A673 (cell line): Measurements from ENCODE around the gene ZFAND2B. TPM values are rescaled to one million over a fixed set of nuclear protein-coding genes. Genes with fewer than 3 reads are reported as not detected.
"Not testable (repeated sequence)": the region's sequence is repeated elsewhere in the genome, so short reads cannot be mapped to it uniquely, and the experiment has no call there.

Experiments
- BruUV-seq: library from RNA; stranded (reverse); fragments of 400-500 nt; replicated peaks from 2 replicates; lab custom pipeline; 2021; lab: Mats Ljungman, UMichigan
- CTCF ChIA-PET: fragments of 300-600 bp; sonication (Branson Sonifier 250); formaldehyde crosslinking; loops from one replicate; lab custom pipeline; 2022; ENCODE audit warnings: antibody characterized with exemption; lab: Charles Lee
- POLR2A ChIA-PET: fragments of 300-600 bp; sonication (Branson Sonifier 250); formaldehyde crosslinking; loops from one replicate; lab custom pipeline; 2022; ENCODE audit warnings: antibody characterized with exemption; ENCODE audit not compliant: low non-redundant PET; lab: Charles Lee
- DNase-seq: peaks from one replicate; pipeline ENCODE4 v3.0.0-alpha.2; 2015; ENCODE audit warnings: low spot score
- H3K27ac ChIP-seq: fragments of 200-600 bp; sonication (generic); 2 replicates; pipeline ENCODE4 v1.5.1; 2016; ENCODE audit warnings: mixed run types, low read depth, mild to moderate bottlenecking, mixed read lengths, antibody characterized with exemption, low read length; ENCODE audit not compliant: poor library complexity, severe bottlenecking
- H3K27me3 ChIP-seq: fragments of 200-600 bp; sonication (generic); replicated peaks from 2 replicates; pipeline ENCODE4 v1.6.1; 2017; ENCODE audit warnings: mixed run types, low read depth, mild to moderate bottlenecking, mixed read lengths, antibody characterized with exemption, low read length; ENCODE audit not compliant: insufficient read depth, poor library complexity
- H3K36me3 ChIP-seq: fragments of 200-600 bp; sonication (generic); 2 replicates; pipeline ENCODE4 v1.6.1; 2016; ENCODE audit warnings: mixed run types, mild to moderate bottlenecking, mixed read lengths, antibody characterized with exemption, low read length; ENCODE audit not compliant: insufficient read depth, poor library complexity, severe bottlenecking
- H3K4me1 ChIP-seq: fragments of 200-600 bp; sonication (generic); 2 replicates; pipeline ENCODE4 v1.6.1; 2017; ENCODE audit warnings: mixed run types, mild to moderate bottlenecking, mixed read lengths, antibody characterized with exemption, low read length; ENCODE audit not compliant: insufficient read depth, poor library complexity, severe bottlenecking
- H3K4me3 ChIP-seq: fragments of 200-600 bp; sonication (generic); 2 replicates; pipeline ENCODE4 v1.5.1; 2016; ENCODE audit warnings: low read depth, mixed run types, mild to moderate bottlenecking, mixed read lengths, low read length; ENCODE audit not compliant: poor library complexity, severe bottlenecking
- H3K9me3 ChIP-seq: fragments of 200-600 bp; sonication (generic); 2 replicates; pipeline ENCODE4 v1.6.1; 2016; ENCODE audit warnings: mixed run types, low read depth, mild to moderate bottlenecking, mixed read lengths, antibody characterized with exemption, low read length; ENCODE audit not compliant: poor library complexity, severe bottlenecking
- EZH2 ChIP-seq: fragments of 200-600 bp; sonication (generic); IDR thresholded peaks from 2 replicates; pipeline ENCODE4 v1.6.1; 2017; ENCODE audit warnings: borderline replicate concordance, low read depth, mild to moderate bottlenecking, mixed read lengths, antibody characterized with exemption, low read length; ENCODE audit not compliant: poor library complexity, severe bottlenecking
- intact Hi-C: fragments of 100-400 bp; cut with micrococcal nuclease; formaldehyde crosslinking; loops from one replicate; pipeline ENCODE4 v1.10.0; 2022; ENCODE audit not compliant: unreplicated experiment
- total RNA-seq: library from RNA; stranded (reverse); gene quantifications from 2 replicates; pipeline ENCODE4 v1.2.3, GENCODE V29; 2021
- TF ChIP-seq, protein P1 (sequence below): fragments of 300-800, 200-600 bp; sonication (generic); conservative IDR thresholded peaks from 2 replicates; pipeline ENCODE4 v1.5.1; 2017; ENCODE audit warnings: low read depth, mild to moderate bottlenecking, antibody characterized with exemption, low read length, moderate library complexity, mixed read lengths

Gene ZFAND2B
- total RNA-seq, 1 experiment from 2014 or later = 20.0 TPM

DNA sequence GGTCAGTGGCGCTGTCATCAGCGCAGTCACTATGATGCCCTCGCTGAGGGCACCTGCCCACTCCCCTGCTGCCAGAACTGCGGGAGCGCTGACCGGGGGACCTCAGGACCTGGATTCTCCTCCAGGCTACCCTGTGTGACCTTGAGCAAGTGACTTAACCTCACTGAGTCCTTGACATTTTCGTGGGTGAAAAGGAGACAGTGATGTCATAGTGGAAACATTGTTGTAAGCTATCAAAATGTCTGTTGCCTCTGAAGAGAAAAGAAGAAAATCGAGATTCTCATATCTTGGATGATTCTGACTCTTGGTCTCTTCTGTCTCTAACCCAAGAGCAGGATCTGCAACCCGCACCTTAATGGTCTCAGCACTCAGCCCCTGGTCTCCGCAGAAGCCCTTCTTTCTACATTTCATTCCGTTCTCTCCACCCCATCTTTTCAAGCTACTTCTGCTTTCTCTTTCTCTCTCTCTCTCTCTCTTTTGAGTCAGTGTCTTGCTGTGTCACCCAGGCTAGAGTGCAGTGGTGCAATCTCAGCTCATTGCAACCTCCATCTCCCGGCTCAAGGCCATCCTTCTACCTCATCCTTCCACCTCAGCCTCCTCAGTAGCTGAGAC, 48.1 kb downstream of the ZFAND2B start:
- peaks cover 26% of the 10 kb centered on the region for H3K4me1 ChIP-seq
- no TSS peak for BruUV-seq
- peak; percentile 59 for TF ChIP-seq EZH2
- TF ChIP-seq, protein P1, sequence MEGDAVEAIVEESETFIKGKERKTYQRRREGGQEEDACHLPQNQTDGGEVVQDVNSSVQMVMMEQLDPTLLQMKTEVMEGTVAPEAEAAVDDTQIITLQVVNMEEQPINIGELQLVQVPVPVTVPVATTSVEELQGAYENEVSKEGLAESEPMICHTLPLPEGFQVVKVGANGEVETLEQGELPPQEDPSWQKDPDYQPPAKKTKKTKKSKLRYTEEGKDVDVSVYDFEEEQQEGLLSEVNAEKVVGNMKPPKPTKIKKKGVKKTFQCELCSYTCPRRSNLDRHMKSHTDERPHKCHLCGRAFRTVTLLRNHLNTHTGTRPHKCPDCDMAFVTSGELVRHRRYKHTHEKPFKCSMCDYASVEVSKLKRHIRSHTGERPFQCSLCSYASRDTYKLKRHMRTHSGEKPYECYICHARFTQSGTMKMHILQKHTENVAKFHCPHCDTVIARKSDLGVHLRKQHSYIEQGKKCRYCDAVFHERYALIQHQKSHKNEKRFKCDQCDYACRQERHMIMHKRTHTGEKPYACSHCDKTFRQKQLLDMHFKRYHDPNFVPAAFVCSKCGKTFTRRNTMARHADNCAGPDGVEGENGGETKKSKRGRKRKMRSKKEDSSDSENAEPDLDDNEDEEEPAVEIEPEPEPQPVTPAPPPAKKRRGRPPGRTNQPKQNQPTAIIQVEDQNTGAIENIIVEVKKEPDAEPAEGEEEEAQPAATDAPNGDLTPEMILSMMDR = no peak
- no peak for DNase-seq
- H3K9me3 ChIP-seq = no peaks in the 10 kb centered on the region
- ChIA-PET CTCF (no interaction called here), POLR2A (no interaction called here)
- intact Hi-C loops = no loop called here
- peak overlapping the region; percentile 71 for H3K4me3 ChIP-seq
- H3K27ac ChIP-seq = no peak overlapping the region
- H3K36me3 ChIP-seq = peaks cover 5% of the 10 kb centered on the region
- peaks cover 22% of the 10 kb centered on the region for H3K27me3 ChIP-seq

DNA sequence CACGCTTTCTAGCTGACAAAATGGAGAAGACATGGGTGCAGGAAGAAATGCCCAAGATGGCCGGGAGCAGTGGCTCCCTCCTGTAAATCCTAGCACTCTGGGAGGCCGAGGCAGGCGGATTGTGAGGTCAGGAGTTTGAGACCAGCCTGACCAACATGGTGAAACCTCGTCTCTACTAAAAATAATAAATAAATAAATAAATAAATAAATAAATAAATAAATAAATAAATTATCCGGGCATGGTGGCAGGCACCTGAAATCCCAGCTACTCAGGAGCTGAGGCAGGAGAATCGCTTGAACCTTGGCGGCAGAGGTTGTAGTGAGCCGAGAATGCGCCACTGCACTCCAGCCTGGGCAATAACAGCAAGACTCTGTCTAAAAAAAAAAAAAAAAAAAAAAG, 52.4 kb downstream of the ZFAND2B start:
- CTCF ChIA-PET = interaction anchor here (0.6 to 0.9 kb wide), 2 partner anchors 9 to 99 kb away, joined by 3 to 4 read pairs; partner anchors contain the start of gene NHEJ1
- H3K4me3 ChIP-seq, POLR2A ChIA-PET, intact Hi-C loops, DNase-seq, H3K9me3 ChIP-seq, H3K4me1 ChIP-seq, BruUV-seq, H3K36me3 ChIP-seq, H3K27ac ChIP-seq: not testable (repeated sequence)
- peaks cover 22% of the 10 kb centered on the region for H3K27me3 ChIP-seq

Other genes starting within 250 kb of the ZFAND2B start
- 0.37 and 0.44 TPM in 2 replicates for gene CDK5R2, start 247.1 kb upstream of the ZFAND2B start, total RNA-seq
- 8.0 and 12.6 TPM in 2 replicates for gene FEV, start 221.6 kb upstream of the ZFAND2B start, total RNA-seq
- gene CRYBA2, start 213.4 kb upstream of the ZFAND2B start, total RNA-seq = 1.1 and 1.3 TPM in 2 replicates
- gene CFAP65, start 165.3 kb upstream of the ZFAND2B start, total RNA-seq = 0.13 and 0.83 TPM in 2 replicates
- 0.15 TPM in 2 replicates for gene IHH, start 145.9 kb upstream of the ZFAND2B start, total RNA-seq
- 16.6 and 18.0 TPM in 2 replicates for gene NHEJ1, start 46.0 kb upstream of the ZFAND2B start, total RNA-seq
- gene SLC23A3, start 36.8 kb upstream of the ZFAND2B start, total RNA-seq = 1.9 and 2.2 TPM in 2 replicates
- 38.0 and 40.3 TPM in 2 replicates for gene CNPPD1, start 29.9 kb upstream of the ZFAND2B start, total RNA-seq
- 53.1 and 59.0 TPM in 2 replicates for gene RETREG2, start 28.5 kb upstream of the ZFAND2B start, total RNA-seq
- 87.7 and 101 TPM in 2 replicates for gene ABCB6, start 12.2 kb downstream of the ZFAND2B start, total RNA-seq
- gene ATG9A, start 22.9 kb downstream of the ZFAND2B start, total RNA-seq = 50.0 and 55.6 TPM in 2 replicates
- gene ANKZF1, start 23.0 kb downstream of the ZFAND2B start, total RNA-seq = 30.6 and 39.1 TPM in 2 replicates
- 6.9 and 8.4 TPM in 2 replicates for gene GLB1L, start 38.7 kb downstream of the ZFAND2B start, total RNA-seq
- gene STK16, start 38.7 kb downstream of the ZFAND2B start, total RNA-seq = 22.0 and 27.6 TPM in 2 replicates
- not detected in 2 replicates for gene TUBA4B, start 46.5 kb downstream of the ZFAND2B start, total RNA-seq
- 62.9 and 68.0 TPM in 2 replicates for gene TUBA4A, start 47.1 kb downstream of the ZFAND2B start, total RNA-seq
- gene DNAJB2, start 72.6 kb downstream of the ZFAND2B start, total RNA-seq = 24.4 and 24.6 TPM in 2 replicates
- gene PTPRN, start 102.6 kb downstream of the ZFAND2B start, total RNA-seq = 0.30 TPM in 1 of 2 replicates, not detected in the other
- gene RESP18, start 126.0 kb downstream of the ZFAND2B start, total RNA-seq = not detected in 2 replicates
- gene DNPEP, start 181.1 kb downstream of the ZFAND2B start, total RNA-seq = 69.2 and 83.0 TPM in 2 replicates
- gene DES, start 211.6 kb downstream of the ZFAND2B start, total RNA-seq = not detected in 2 replicates
- 8.4 and 15.7 TPM in 2 replicates for gene SPEG, start 228.1 kb downstream of the ZFAND2B start, total RNA-seq